ENCODE measurements around the gene OR13A1.

Gene OR13A1

DNA sequence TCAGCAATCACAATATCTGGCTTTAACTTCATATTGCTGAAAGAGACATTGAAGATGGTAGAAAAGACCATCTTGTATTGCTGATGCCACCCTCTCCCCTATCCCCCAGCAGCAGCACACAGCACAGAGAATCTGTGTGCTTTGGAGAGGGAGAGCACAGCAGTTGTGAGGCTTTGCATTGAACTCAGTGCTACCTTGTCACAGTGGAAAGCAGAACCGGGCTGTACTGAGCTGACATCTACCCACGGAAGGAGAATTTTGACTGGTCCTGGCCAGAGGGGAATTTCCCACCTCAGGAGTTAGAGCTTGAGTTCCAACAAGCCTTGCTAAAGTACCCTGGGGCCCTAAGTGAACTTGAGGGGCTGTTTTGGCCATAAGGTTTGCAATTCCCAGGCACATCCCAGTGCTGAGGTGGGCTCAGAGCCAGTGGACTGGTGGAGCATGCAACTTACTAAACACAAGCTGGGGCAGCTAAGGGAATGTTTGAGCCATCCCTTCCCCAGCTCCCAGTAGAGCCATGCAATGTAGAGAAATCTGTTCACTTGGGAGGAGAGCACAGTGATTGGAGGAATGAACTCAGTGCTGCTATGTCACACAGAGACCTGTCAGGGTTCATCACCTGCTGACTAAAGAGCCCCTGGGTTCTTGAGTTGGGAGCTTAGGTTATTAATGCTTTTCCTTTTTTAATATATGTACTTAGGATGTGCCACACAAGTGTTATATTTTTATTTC is 62.1 kb downstream of the OR13A1 start:
- no peak for TF ChIP-seq EZH2 (IDR thresholded peaks at IDR 0.05)
- TF ChIP-seq FOXP2 (optimal IDR thresholded peaks at IDR 0.05; ENCODE audit: control extremely low read depth, extremely low read length, insufficient read depth) = no peak
- no peak for TF ChIP-seq POLR2AphosphoS5 (IDR thresholded peaks at IDR 0.05; ENCODE audit: borderline replicate concordance, low read depth, low read length)
- Histone ChIP-seq H3K4me3 (no peak overlapping the region), H3K27ac (no peak overlapping the region), H3K9me3 (ENCODE audit: low read depth, low read length) (no peaks in the 10 kb centered on the region), H3K9ac (ENCODE audit: insufficient read length) (no peak overlapping the region), H3K36me3 (ENCODE audit: insufficient read depth, low read length) (no peaks in the 10 kb centered on the region)
- DNase-seq (ENCODE audit: low read depth, low spot score) = no peak
